WTC11 (cell line): ENCODE data around the gene SETD1B. TPM values are rescaled to one million over a fixed set of nuclear protein-coding genes. Genes with fewer than 3 reads are reported as not detected.

ENCODE experiments used
- ATAC-seq: fragments of 200-7000 bp; cut with Tn5 transposase; 2 replicates; pipeline ENCODE4 v1.10.0; 2021; ENCODE audit warnings: mild to moderate bottlenecking, moderate library complexity
- CTCF ChIA-PET: fragments of 300-600 bp; sonication (Branson Sonifier 250); formaldehyde crosslinking; loops from one replicate; lab custom pipeline; 2021; ENCODE audit warnings: antibody characterized with exemption; lab: Charles Lee
- POLR2A ChIA-PET: fragments of 350-600 bp; sonication (Branson Sonifier 250); formaldehyde crosslinking; loops from one replicate; lab custom pipeline; 2021; ENCODE audit warnings: antibody characterized with exemption; lab: Charles Lee
- DNase-seq: peaks from one replicate; pipeline ENCODE4 v3.0.0; 2021; ENCODE audit warnings: low spot score
- H3K27ac Mint-ChIP-seq: 2 replicates; pipeline ENCODE4 v1.8.0; 2021; ENCODE audit warnings: mixed read lengths
- H3K27me3 Mint-ChIP-seq: 2 replicates; pipeline ENCODE4 v1.8.0; 2021; ENCODE audit warnings: low read depth, mild to moderate bottlenecking, moderate library complexity, mixed read lengths
- H3K36me3 Mint-ChIP-seq: 2 replicates; pipeline ENCODE4 v1.8.0; 2021; ENCODE audit warnings: mixed read lengths
- H3K4me1 Mint-ChIP-seq: 2 replicates; pipeline ENCODE4 v1.8.0; 2022; ENCODE audit warnings: mixed read lengths
- H3K4me3 Mint-ChIP-seq: 2 replicates; pipeline ENCODE4 v1.8.0; 2021; ENCODE audit warnings: mild to moderate bottlenecking, moderate library complexity, mixed read lengths
- H3K9me3 Mint-ChIP-seq: 2 replicates; pipeline ENCODE4 v1.8.0; 2021; ENCODE audit warnings: mixed read lengths
- ATF6 ChIP-seq: sonication (generic); formaldehyde crosslinking; IDR thresholded peaks from 2 replicates; pipeline ENCODE4 v1.8.1; 2023; ENCODE audit warnings: mild to moderate bottlenecking, missing genetic modification reagents
- E2F1 ChIP-seq: sonication (generic); formaldehyde crosslinking; IDR thresholded peaks from 2 replicates; pipeline ENCODE4 v1.8.0; 2022; ENCODE audit warnings: mild to moderate bottlenecking, missing genetic modification reagents
- E2F4 ChIP-seq: sonication (generic); formaldehyde crosslinking; IDR thresholded peaks from 2 replicates; pipeline ENCODE4 v1.8.1; 2022; ENCODE audit warnings: low read depth, mild to moderate bottlenecking, moderate library complexity, missing genetic modification reagents, borderline replicate concordance
- GABPB1 ChIP-seq: sonication (generic); formaldehyde crosslinking; IDR thresholded peaks from 2 replicates; pipeline ENCODE4 v1.8.1; 2023; ENCODE audit warnings: mild to moderate bottlenecking, missing genetic modification reagents
- HMGA2 ChIP-seq: fragments of 250-450 bp; sonication (Bioruptor Pico); IDR thresholded peaks from 2 replicates; pipeline ENCODE4 v1.4.0; 2021; ENCODE audit warnings: mild to moderate bottlenecking, moderate library complexity
- JUN ChIP-seq: sonication (generic); formaldehyde crosslinking; IDR thresholded peaks from 2 replicates; pipeline ENCODE4 v1.8.0; 2023; ENCODE audit warnings: mild to moderate bottlenecking, missing genetic modification reagents
- MYBL2 ChIP-seq: sonication (generic); formaldehyde crosslinking; IDR thresholded peaks from 2 replicates; pipeline ENCODE4 v1.8.1; 2023; ENCODE audit warnings: mild to moderate bottlenecking, moderate library complexity, missing genetic modification reagents
- NFATC4 ChIP-seq: fragments of 250-450 bp; sonication (Bioruptor Pico); IDR thresholded peaks from 2 replicates; pipeline ENCODE4 v1.9.0; 2021; ENCODE audit warnings: mild to moderate bottlenecking
- NFE2L1 ChIP-seq: sonication (generic); formaldehyde crosslinking; IDR thresholded peaks from 2 replicates; pipeline ENCODE4 v1.8.1; 2023; ENCODE audit warnings: missing genetic modification reagents
- SMAD3 ChIP-seq: sonication (generic); formaldehyde crosslinking; IDR thresholded peaks from 2 replicates; pipeline ENCODE4 v1.8.0; 2022; ENCODE audit warnings: missing genetic modification reagents, mild to moderate bottlenecking, borderline replicate concordance
- STAT6 ChIP-seq: sonication (generic); formaldehyde crosslinking; conservative IDR thresholded peaks from 2 replicates; pipeline ENCODE4 v1.8.1; 2023; ENCODE audit warnings: mild to moderate bottlenecking, low read depth, missing genetic modification reagents, moderate library complexity
- TEAD1 ChIP-seq: sonication (generic); formaldehyde crosslinking; IDR thresholded peaks from 2 replicates; pipeline ENCODE4 v1.8.0; 2022; ENCODE audit warnings: mild to moderate bottlenecking, missing genetic modification reagents
- ZNF232 ChIP-seq: sonication (generic); formaldehyde crosslinking; IDR thresholded peaks from 2 replicates; pipeline ENCODE4 v1.8.0; 2022; ENCODE audit warnings: mild to moderate bottlenecking, missing genetic modification reagents
- total RNA-seq: library from RNA; stranded (reverse); gene quantifications from 3 replicates; pipeline ENCODE4 v1.2.3, GENCODE V29; 2021
- TF ChIP-seq, protein P1 (sequence below): fragments of 250-450 bp; sonication (Bioruptor Pico); IDR thresholded peaks from 2 replicates; pipeline ENCODE4 v1.9.0; 2021; ENCODE audit warnings: mild to moderate bottlenecking
- TF ChIP-seq, protein P2 (sequence below): sonication (generic); formaldehyde crosslinking; IDR thresholded peaks from 2 replicates; pipeline ENCODE4 v1.8.1; 2023; ENCODE audit warnings: mild to moderate bottlenecking, missing genetic modification reagents

The SETD1B gene
- total RNA-seq, 1 experiment from 2014 or later = 19.5 TPM

DNA sequence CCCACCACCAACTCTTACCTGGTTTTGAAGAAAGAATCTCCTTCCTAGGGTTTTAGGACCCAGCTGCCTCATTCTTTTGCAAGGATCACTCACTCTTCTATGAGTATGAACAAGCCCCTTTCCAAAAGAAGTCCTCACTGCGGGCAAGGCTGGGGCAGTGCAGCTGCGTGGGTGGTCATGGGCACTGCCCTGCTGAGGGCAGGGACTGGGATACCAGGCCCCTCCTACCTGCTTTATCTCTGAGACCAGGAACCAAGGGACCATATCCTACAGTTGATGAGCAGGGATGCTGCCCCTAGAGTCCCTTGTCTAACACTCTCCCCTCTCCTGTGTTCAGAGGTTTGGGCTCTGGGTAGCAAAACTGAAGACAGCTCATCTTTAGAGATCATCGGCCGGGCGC is 34.3 kb downstream of the SETD1B start:
- no peaks in the 10 kb centered on the region for H3K36me3 Mint-ChIP-seq
- POLR2A ChIA-PET = no interaction called here
- no peaks in the 10 kb centered on the region for H3K9me3 Mint-ChIP-seq
- TF ChIP-seq TEAD1 (no peak), SMAD3 (no peak), HMGA2 (CRISPR knock-in tag) (no peak), STAT6 (CRISPR knock-in tag) (no peak), JUN (CRISPR knock-in tag) (no peak), MYBL2 (CRISPR knock-in tag) (no peak), E2F1 (CRISPR knock-in tag) (no peak), ZNF232 (CRISPR knock-in tag) (no peak), NFE2L1 (no peak), NFATC4 (CRISPR knock-in tag) (no peak), ATF6 (CRISPR knock-in tag) (no peak), GABPB1 (CRISPR knock-in tag) (no peak), E2F4 (CRISPR knock-in tag) (no peak)
- TF ChIP-seq, protein P1, sequence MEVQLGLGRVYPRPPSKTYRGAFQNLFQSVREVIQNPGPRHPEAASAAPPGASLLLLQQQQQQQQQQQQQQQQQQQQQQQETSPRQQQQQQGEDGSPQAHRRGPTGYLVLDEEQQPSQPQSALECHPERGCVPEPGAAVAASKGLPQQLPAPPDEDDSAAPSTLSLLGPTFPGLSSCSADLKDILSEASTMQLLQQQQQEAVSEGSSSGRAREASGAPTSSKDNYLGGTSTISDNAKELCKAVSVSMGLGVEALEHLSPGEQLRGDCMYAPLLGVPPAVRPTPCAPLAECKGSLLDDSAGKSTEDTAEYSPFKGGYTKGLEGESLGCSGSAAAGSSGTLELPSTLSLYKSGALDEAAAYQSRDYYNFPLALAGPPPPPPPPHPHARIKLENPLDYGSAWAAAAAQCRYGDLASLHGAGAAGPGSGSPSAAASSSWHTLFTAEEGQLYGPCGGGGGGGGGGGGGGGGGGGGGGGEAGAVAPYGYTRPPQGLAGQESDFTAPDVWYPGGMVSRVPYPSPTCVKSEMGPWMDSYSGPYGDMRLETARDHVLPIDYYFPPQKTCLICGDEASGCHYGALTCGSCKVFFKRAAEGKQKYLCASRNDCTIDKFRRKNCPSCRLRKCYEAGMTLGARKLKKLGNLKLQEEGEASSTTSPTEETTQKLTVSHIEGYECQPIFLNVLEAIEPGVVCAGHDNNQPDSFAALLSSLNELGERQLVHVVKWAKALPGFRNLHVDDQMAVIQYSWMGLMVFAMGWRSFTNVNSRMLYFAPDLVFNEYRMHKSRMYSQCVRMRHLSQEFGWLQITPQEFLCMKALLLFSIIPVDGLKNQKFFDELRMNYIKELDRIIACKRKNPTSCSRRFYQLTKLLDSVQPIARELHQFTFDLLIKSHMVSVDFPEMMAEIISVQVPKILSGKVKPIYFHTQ (CRISPR knock-in tag) = no peak
- TF ChIP-seq, protein P2, sequence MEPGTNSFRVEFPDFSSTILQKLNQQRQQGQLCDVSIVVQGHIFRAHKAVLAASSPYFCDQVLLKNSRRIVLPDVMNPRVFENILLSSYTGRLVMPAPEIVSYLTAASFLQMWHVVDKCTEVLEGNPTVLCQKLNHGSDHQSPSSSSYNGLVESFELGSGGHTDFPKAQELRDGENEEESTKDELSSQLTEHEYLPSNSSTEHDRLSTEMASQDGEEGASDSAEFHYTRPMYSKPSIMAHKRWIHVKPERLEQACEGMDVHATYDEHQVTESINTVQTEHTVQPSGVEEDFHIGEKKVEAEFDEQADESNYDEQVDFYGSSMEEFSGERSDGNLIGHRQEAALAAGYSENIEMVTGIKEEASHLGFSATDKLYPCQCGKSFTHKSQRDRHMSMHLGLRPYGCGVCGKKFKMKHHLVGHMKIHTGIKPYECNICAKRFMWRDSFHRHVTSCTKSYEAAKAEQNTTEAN (CRISPR knock-in tag) = no peak
- peaks cover 16% of the 10 kb centered on the region for H3K27me3 Mint-ChIP-seq
- no peak for ATAC-seq
- no peak overlapping the region for H3K27ac Mint-ChIP-seq
- CTCF ChIA-PET = interaction anchor here (0.6 to 5.7 kb wide), 16 partner anchors 11 to 300 kb away, joined by 3 to 73 read pairs (median 4); partner anchors contain the start of genes CFAP251, RHOF and TMEM120B
- H3K4me3 Mint-ChIP-seq = no peak overlapping the region
- peaks cover 8% of the 10 kb centered on the region for H3K4me1 Mint-ChIP-seq
- no peak for DNase-seq
